SH-SY5Y (cell line): Measurements from ENCODE around the gene SENP5.

Experiments
- GATA2 ChIP-seq: IDR thresholded peaks from 2 replicates; pipeline ENCODE4 v1.6.1; 2011; ENCODE audit warnings: mild to moderate bottlenecking, low read depth, low read length
- GATA3 ChIP-seq: IDR thresholded peaks from 2 replicates; pipeline ENCODE4 v1.6.1; 2011; ENCODE audit warnings: low read depth, mild to moderate bottlenecking, low read length, moderate library complexity

DNA sequence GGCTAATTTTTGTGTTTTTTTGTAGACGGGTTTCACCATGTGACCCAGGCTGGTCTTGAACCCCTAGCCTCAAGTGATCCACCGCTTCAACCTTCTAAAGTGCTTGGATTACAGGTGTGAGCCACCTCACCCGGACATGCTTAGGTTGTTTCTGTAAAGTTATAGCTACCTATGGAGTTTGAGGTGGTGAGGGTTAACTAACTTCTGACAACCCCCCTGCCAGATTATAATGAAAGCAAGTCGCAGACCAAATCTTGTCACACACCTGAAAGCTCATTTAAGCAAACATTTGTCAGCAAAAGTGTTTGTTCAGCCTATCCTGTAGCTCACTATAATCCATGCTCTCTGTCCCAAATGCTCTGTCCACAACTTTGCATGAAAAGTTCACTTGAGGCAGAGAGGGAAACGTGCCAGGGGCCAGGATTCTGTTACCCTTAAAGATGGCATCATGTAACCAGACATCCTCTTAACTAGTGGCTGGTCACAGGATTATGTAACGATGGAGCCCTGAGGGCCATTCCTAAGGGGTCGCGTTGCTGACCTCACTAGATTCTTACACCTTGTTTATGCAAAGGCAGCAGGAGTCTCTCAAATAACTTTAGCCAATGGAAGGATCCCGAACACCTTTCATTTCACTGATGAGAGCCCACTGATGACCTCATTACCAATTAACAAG lies 24.1 kb upstream of the SENP5 start:
- TF ChIP-seq GATA3: no peak
- no peak for TF ChIP-seq GATA2
